H1 (cell line): ENCODE measurements around the gene KLHL29.

ENCODE experiments used
- CHD2 ChIP-seq: IDR thresholded peaks from 2 replicates; pipeline ENCODE4 v1.6.1; 2012; ENCODE audit warnings: low read length, improper control_type of control experiment
- CTCF ChIP-seq, 3 experiments: IDR thresholded peaks; 1 replicate in 2 of 3; 2 replicates in 1 of 3; pipeline versions ENCODE4 v1.5.1 to v1.6.1; 2011; ENCODE audit warnings: low read length in 3 of 3, mild to moderate bottlenecking in 3 of 3, inconsistent platforms in 2 of 3, low read depth in 1 of 3, moderate library complexity in 1 of 3; ENCODE audit not compliant: insufficient read depth in 1 of 3; ENCODE audit errors: control extremely low read depth in 1 of 3
- EZH2 ChIP-seq: fragments of 200-600 bp; sonication (generic); IDR thresholded peaks from 2 replicates; pipeline ENCODE4 v1.7.1; 2012; ENCODE audit warnings: low read depth, mild to moderate bottlenecking, moderate library complexity, low read length, inconsistent platforms; ENCODE audit not compliant: severe bottlenecking
- GABPA ChIP-seq: IDR thresholded peaks from 2 replicates; pipeline ENCODE4 v1.6.1; 2011; ENCODE audit warnings: mild to moderate bottlenecking, low read length, moderate library complexity, borderline replicate concordance; ENCODE audit not compliant: insufficient read depth
- PHF8 ChIP-seq: fragments of 200-600 bp; sonication (generic); conservative IDR thresholded peaks from 2 replicates; pipeline ENCODE4 v1.7.1; 2012; ENCODE audit warnings: low read depth, mild to moderate bottlenecking, inconsistent platforms, low read length, moderate library complexity
- POLR2A ChIP-seq, 2 experiments: IDR thresholded peaks; 1 replicate in 1 of 2; 2 replicates in 1 of 2; pipeline ENCODE4 v1.6.1; 2011; ENCODE audit warnings: low read depth in 2 of 2, low read length in 2 of 2, mild to moderate bottlenecking in 2 of 2; ENCODE audit errors: control extremely low read depth in 1 of 2
- POLR2AphosphoS5 ChIP-seq: IDR thresholded peaks from 2 replicates; pipeline ENCODE4 v1.6.1; 2011; ENCODE audit warnings: low read depth, low read length
- RFX5 ChIP-seq: IDR thresholded peaks from 2 replicates; pipeline ENCODE4 v1.6.1; 2011; ENCODE audit warnings: low read depth, low read length, improper control_type of control experiment, borderline replicate concordance
- SP1 ChIP-seq: IDR thresholded peaks from 2 replicates; pipeline ENCODE4 v1.6.1; 2011; ENCODE audit warnings: low read depth, low read length
- SUZ12 ChIP-seq: fragments of 200-600 bp; sonication (generic); IDR thresholded peaks from 2 replicates; pipeline ENCODE4 v1.6.1; 2012; ENCODE audit warnings: mild to moderate bottlenecking, inconsistent platforms, low read length, moderate library complexity, mixed read lengths
- TCF12 ChIP-seq: IDR thresholded peaks from 2 replicates; pipeline ENCODE4 v1.6.1; 2011; ENCODE audit warnings: low read depth, mild to moderate bottlenecking, low read length
- TF ChIP-seq, protein P1 (sequence below): IDR thresholded peaks from 2 replicates; pipeline ENCODE4 v1.6.1; 2011; ENCODE audit warnings: low read depth, mild to moderate bottlenecking, low read length; ENCODE audit not compliant: insufficient read depth

- TF ChIP-seq POLR2AphosphoS5 (no peak), CTCF (IDR thresholded peaks at IDR 0.05; ENCODE audit: control extremely low read depth in 1 of 3, insufficient read depth in 1 of 3, low read depth in 1 of 3, low read length in 3 of 3) (no peak), POLR2A (IDR thresholded peaks at IDR 0.05; ENCODE audit: control extremely low read depth in 1 of 2, low read depth in 2 of 2, low read length in 2 of 2) (no peak), SP1 (no peak), EZH2 (no peak), PHF8 (no peak), TCF12 (no peak), RFX5 (no peak), SUZ12 (no peak), CHD2 (no peak), GABPA (no peak)
- TF ChIP-seq, protein P1, sequence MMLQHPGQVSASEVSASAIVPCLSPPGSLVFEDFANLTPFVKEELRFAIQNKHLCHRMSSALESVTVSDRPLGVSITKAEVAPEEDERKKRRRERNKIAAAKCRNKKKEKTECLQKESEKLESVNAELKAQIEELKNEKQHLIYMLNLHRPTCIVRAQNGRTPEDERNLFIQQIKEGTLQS: no peak
Measured at GRCh38 chr2:23498943-23499342, 114.0 kb downstream of the KLHL29 start.
